ENCODE measurements around the gene LRRC39. TPM values are rescaled to one million over a fixed set of nuclear protein-coding genes. Genes with fewer than 3 reads are reported as not detected.

LRRC39 gene
- total RNA-seq, 1 donor from 2014 or later, result 0.08 TPM

- no peak for TF ChIP-seq CTCF (IDR thresholded peaks at IDR 0.05; ENCODE audit: insufficient read depth, low read length, poor library complexity, severe bottlenecking)
- no peak for DNase-seq (ENCODE audit: low read depth)
- no peaks in the 10 kb centered on the region for H3K36me3 ChIP-seq (ENCODE audit: control insufficient read depth, insufficient read depth, low read length)
These were observed 13.8 kb downstream of the LRRC39 start for GRCh38 chr1:100164216-100164615.

GRCh38 chr1:100162881-100163280 is 15.2 kb downstream of the LRRC39 start:
- TF ChIP-seq CTCF (IDR thresholded peaks at IDR 0.05; ENCODE audit: insufficient read depth, low read length, poor library complexity, severe bottlenecking), result no peak
- H3K27me3 ChIP-seq (ENCODE audit: control insufficient read depth, insufficient read depth, low read length), result no peaks in the 10 kb centered on the region
- H3K36me3 ChIP-seq (ENCODE audit: control insufficient read depth, insufficient read depth, low read length), result no peaks in the 10 kb centered on the region
- no peak for DNase-seq (ENCODE audit: low read depth)
- H3K4me3 ChIP-seq (ENCODE audit: low read depth, low read length), result no peak overlapping the region

More at GRCh38 chr1:100164216-100164615, 13.8 kb downstream of the LRRC39 start:
- Histone ChIP-seq H3K4me3 (ENCODE audit: low read depth, low read length) (no peak overlapping the region), H3K27me3 (ENCODE audit: control insufficient read depth, insufficient read depth, low read length) (no peaks in the 10 kb centered on the region)

GRCh38 chr1:100152271-100152670 is 25.8 kb downstream of the LRRC39 start:
- Histone ChIP-seq H3K36me3 (ENCODE audit: control insufficient read depth, insufficient read depth, low read length) (no peaks in the 10 kb centered on the region), H3K27me3 (ENCODE audit: control insufficient read depth, insufficient read depth, low read length) (no peaks in the 10 kb centered on the region), H3K4me3 (ENCODE audit: low read depth, low read length) (no peak overlapping the region)
- no peak for TF ChIP-seq CTCF (IDR thresholded peaks at IDR 0.05; ENCODE audit: insufficient read depth, low read length, poor library complexity, severe bottlenecking)
- no peak for DNase-seq (ENCODE audit: low read depth)

GRCh38 chr1:100151679-100152078 is 26.4 kb downstream of the LRRC39 start:
- H3K36me3 ChIP-seq (ENCODE audit: control insufficient read depth, insufficient read depth, low read length), result no peaks in the 10 kb centered on the region
- H3K4me3 ChIP-seq (ENCODE audit: low read depth, low read length), result no peak overlapping the region
- DNase-seq (ENCODE audit: low read depth), result no peak
- no peak for TF ChIP-seq CTCF (IDR thresholded peaks at IDR 0.05; ENCODE audit: insufficient read depth, low read length, poor library complexity, severe bottlenecking)
- H3K27me3 ChIP-seq (ENCODE audit: control insufficient read depth, insufficient read depth, low read length), result no peaks in the 10 kb centered on the region

- Histone ChIP-seq H3K36me3 (ENCODE audit: control insufficient read depth, insufficient read depth, low read length) (no peaks in the 10 kb centered on the region), H3K4me3 (ENCODE audit: low read depth, low read length) (no peak overlapping the region), H3K27me3 (ENCODE audit: control insufficient read depth, insufficient read depth, low read length) (no peaks in the 10 kb centered on the region)
- no peak for TF ChIP-seq CTCF (IDR thresholded peaks at IDR 0.05; ENCODE audit: insufficient read depth, low read length, poor library complexity, severe bottlenecking)
- DNase-seq (ENCODE audit: low read depth), result no peak
These were observed 30.2 kb downstream of the LRRC39 start for GRCh38 chr1:100147875-100148274.

GRCh38 chr1:100146958-100147357 is 31.1 kb downstream of the LRRC39 start:
- H3K27me3 ChIP-seq (ENCODE audit: control insufficient read depth, insufficient read depth, low read length), result no peaks in the 10 kb centered on the region
- H3K4me3 ChIP-seq (ENCODE audit: low read depth, low read length), result no peak overlapping the region
- H3K36me3 ChIP-seq (ENCODE audit: control insufficient read depth, insufficient read depth, low read length), result no peaks in the 10 kb centered on the region
- no peak for TF ChIP-seq CTCF (IDR thresholded peaks at IDR 0.05; ENCODE audit: insufficient read depth, low read length, poor library complexity, severe bottlenecking)
- no peak for DNase-seq (ENCODE audit: low read depth)

Measured in kidney epithelial cell (primary cell).